ENCODE measurements around the gene ZNF57. TPM values are rescaled to one million over a fixed set of nuclear protein-coding genes. Genes with fewer than 3 reads are reported as not detected.

ZNF57 gene
- total and polyA plus RNA-seq, 2 of the 13 experiments (the other 11 are each of a cell fraction or from before 2014, with no cell fraction given): 6.6 to 17.5 TPM

DNA sequence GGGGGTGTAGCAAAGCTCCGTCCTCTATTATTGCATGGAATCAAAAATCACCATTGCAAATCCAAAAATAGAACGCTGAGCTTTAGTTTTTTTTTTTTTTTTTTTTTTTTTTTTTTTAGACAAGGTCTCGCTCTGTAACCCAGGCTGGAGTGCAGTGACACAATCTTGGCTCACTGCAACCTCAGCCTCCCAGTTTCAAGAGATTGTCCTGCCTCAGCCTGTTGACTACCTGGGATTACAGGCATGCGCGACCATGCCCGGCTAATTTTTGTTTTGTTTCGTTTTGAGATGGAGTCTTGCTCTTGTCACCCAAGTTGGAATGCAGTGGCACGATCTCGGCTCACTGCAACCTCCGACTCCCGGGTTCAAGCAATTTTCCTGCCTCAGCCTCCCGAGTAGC is 59.4 kb downstream of the ZNF57 start:
- Histone ChIP-seq H3K4me3 (replicated peaks in 1 of 3; ENCODE audit: insufficient read depth in 1 of 3, low read depth in 2 of 3, low read length in 3 of 3) (no peak overlapping the region), H3K36me3 (replicated peaks in 1 of 2; ENCODE audit: control insufficient read depth in 1 of 2, insufficient read depth in 2 of 2, low read length in 2 of 2) (no peaks in the 10 kb centered on the region), H3K9me3 (ENCODE audit: low read length) (no peaks in the 10 kb centered on the region), H4K20me1 (ENCODE audit: insufficient read depth, low read length) (no peaks in the 10 kb centered on the region), H3K4me1 (ENCODE audit: insufficient read depth, low read length) (no peaks in the 10 kb centered on the region), H3K27me3 (ENCODE audit: control insufficient read depth in 1 of 2, insufficient read depth in 2 of 2, low read length in 2 of 2) (no peaks in the 10 kb centered on the region), H2AFZ (ENCODE audit: low read length) (no peak overlapping the region), H3K79me2 (ENCODE audit: insufficient read depth, low read length) (no peaks in the 10 kb centered on the region), H3K9ac (ENCODE audit: insufficient read depth, low read depth, low read length) (no peak overlapping the region), H3K27ac (ENCODE audit: extremely low read length, insufficient read depth, low read length) (no peak overlapping the region), H3K4me2 (ENCODE audit: low read depth, low read length) (no peak overlapping the region)
- in situ Hi-C loops (cut with HindIII; ENCODE audit: extremely low pct_ligation_motif_present, low pct_unique_long_range_greater_than_20kb): no loop called here
- ATAC-seq: no peak
- WGBS (ENCODE audit: low lambda C conversion rate): 62% methylated on average over 12 of the region's 12 CpGs
- intact Hi-C loops (cut with micrococcal nuclease; ENCODE audit: unreplicated experiment): no loop called here
- BruUV-seq (replicated peaks): no TSS peak
- no peak for FAIRE-seq
- DNase-seq (ENCODE audit: low spot score): no peak
- CTCF ChIA-PET (ENCODE audit: low intra/inter-chr PET ratio, low total read pairs): no interaction called here
- POLR2A ChIA-PET: no interaction called here
- TF ChIP-seq, protein P1, sequence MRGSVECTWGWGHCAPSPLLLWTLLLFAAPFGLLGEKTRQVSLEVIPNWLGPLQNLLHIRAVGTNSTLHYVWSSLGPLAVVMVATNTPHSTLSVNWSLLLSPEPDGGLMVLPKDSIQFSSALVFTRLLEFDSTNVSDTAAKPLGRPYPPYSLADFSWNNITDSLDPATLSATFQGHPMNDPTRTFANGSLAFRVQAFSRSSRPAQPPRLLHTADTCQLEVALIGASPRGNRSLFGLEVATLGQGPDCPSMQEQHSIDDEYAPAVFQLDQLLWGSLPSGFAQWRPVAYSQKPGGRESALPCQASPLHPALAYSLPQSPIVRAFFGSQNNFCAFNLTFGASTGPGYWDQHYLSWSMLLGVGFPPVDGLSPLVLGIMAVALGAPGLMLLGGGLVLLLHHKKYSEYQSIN (CRISPR knock-in tag; IDR thresholded peaks at IDR 0.05; ENCODE audit: borderline replicate concordance): no peak
- TF ChIP-seq MTF1 (CRISPR knock-in tag; IDR thresholded peaks at IDR 0.05) (no peak), ZNF337 (CRISPR knock-in tag; IDR thresholded peaks at IDR 0.05; ENCODE audit: borderline replicate concordance, low read depth) (no peak), SMC3 (IDR thresholded peaks at IDR 0.05; ENCODE audit: low read length) (no peak), TCF12 (IDR thresholded peaks at IDR 0.05) (no peak), TCF12 (CRISPR knock-in tag; IDR thresholded peaks at IDR 0.05) (no peak), ZNF253 (CRISPR knock-in tag; IDR thresholded peaks at IDR 0.05; ENCODE audit: borderline replicate concordance) (no peak), MTF2 (CRISPR knock-in tag; IDR thresholded peaks at IDR 0.05; ENCODE audit: borderline replicate concordance) (no peak), MTA1 (CRISPR knock-in tag; IDR thresholded peaks at IDR 0.05; ENCODE audit: borderline replicate concordance) (no peak), STAG1 (CRISPR knock-in tag; IDR thresholded peaks at IDR 0.05) (no peak), ZNF354B (CRISPR knock-in tag; IDR thresholded peaks at IDR 0.05) (no peak), ZBTB7A (CRISPR knock-in tag; IDR thresholded peaks at IDR 0.05) (no peak), ESRRA (CRISPR knock-in tag; IDR thresholded peaks at IDR 0.05; ENCODE audit: low read depth) (no peak), ZNF3 (CRISPR knock-in tag; IDR thresholded peaks at IDR 0.05) (no peak)
